HG03025 (cell line): ENCODE measurements around the gene MRPL4.

Source experiments
- ATAC-seq: cut with Tn5 transposase; IDR thresholded peaks from one replicate; pipeline ENCODE4 v1.9.1; 2021; ENCODE audit warnings: mild to moderate bottlenecking, moderate library complexity; ENCODE audit not compliant: unreplicated experiment, low FRiP score

MRPL4 gene

DNA sequence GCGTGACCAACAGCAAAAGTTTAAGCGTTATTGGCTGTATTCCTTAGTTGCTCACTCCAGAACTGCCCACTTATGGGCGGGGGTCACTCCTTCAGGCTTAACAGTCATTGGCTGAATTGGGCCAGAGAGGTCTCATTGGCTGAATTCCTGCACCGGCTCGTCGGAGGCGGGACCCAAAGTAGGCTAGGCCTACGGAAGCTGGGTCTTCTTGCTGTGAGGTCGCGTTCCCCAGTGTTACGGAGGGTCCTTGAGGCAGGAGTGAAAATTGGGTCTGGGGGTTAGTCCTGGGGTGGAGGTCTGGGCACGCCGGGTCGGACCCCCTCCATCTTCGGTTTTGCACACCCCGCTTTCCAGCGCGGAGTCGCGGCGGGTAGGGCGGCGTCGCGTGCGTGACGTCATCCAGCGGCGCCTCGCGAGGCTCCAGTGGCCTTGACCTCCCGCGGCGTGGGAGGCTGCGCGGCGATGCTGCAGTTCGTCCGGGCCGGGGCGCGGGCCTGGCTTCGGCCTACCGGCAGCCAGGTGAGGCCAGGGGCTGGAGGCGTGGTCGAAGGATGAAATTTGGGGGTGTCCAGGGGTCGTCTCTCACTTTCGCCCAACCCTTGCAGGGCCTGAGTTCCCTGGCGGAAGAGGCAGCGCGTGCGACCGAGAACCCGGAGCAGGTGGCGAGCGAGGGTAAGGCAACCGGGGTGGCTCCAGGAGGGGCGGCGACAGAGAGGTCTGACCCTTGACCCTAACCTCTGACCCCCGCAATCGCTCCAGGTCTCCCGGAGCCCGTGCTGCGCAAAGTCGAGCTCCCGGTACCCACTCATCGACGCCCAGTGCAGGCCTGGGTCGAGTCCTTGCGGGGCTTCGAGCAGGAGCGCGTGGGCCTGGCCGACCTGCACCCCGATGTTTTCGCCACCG lies at the start of gene MRPL4:
Gene MRPL4 (plus strand): TSS at position 423 of the 903 bp plus-strand sequence. CDS start 40 bp downstream, at position 463.
- peak; percentile 70 for ATAC-seq

DNA sequence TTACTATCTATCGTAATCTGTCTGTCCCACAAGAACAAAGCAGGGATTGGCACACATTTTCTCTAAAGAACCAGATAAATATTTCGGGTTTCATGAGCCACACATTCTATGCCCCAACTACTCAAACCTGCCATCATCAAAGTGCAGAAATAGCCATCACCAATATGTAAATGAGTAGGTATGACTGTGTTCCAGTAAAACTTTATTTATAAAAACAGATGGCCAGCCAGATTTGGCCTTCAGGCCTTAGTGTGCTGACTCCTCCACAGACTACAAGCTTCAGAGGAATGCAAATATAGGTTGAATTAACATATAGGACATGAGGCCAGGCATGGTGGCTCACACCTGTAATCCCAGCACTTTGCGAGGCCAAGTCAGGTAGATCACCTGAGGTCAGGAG lies 48.3 kb upstream of the MRPL4 start:
- ATAC-seq, result no peak

DNA sequence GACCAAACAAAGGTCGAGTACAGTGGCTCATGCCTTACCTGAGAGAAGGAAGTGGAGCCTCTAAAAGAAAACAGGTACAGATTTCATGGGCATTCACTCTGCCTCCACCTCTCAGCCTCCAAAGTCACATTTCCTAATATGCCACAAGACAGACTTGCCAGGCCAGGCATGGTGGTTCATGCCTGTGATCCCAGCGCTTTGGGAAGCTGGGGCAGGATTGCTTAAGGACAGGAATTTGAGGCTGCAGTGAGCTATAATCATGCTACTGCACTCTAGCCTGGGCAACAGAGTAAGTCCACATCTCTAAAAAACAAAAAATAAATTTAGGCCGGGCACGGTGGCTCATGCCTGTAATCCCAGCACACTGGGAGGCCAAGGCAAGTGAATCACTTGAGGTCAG lies 46.4 kb upstream of the MRPL4 start:
- ATAC-seq, result no peak

DNA sequence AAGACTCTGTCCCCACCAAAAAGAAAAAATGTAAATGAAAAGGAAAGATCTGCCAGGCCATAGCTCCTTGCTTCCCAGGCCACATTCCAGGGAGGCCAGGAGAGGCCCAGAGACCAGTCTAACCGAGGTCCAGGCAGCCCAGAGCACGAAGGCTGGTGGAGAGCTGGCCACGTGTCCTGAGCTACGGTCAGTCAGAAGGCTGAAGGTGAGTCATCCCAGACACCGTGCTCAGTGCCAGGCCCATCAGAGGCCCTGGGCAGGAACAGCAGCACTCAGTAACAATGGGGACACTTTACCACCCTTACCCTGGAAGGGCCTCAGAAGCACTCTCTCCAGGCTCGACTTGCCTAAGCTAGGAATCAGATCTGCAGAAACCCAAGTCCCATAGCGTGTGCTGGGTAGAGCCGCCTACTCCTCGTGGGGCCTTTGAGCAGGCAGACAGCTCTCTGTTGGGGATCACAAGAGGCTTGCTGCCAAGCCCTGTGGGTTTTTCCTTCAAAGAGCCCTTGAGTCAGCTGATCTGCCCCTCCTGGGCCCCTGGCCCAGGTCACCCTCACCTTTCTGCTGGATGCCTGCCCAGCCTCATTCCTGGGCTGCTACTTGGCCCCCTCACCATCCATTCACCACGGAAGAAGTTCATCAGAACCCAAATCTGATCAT lies 45.7 kb upstream of the MRPL4 start:
- no peak for ATAC-seq

DNA sequence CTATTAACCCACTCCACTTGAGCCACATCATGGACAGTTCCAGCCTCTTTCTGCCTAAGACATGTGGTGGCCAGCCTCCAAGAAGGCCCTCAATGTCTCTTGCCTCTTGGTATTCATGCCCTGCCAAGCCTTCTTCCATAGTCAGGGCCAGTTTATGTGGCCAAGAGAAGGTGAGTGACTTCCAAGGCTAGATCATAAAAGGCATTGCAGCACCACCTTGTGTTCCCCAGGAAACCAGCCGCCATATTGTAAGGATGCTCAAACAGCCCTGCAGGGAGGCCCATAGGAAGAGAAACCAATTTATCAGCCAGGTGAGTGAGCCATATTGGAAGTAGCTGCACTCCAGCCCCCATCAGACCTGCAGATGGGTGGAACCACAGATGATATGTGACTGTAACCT lies 45.0 kb upstream of the MRPL4 start:
- ATAC-seq, result no peak

DNA sequence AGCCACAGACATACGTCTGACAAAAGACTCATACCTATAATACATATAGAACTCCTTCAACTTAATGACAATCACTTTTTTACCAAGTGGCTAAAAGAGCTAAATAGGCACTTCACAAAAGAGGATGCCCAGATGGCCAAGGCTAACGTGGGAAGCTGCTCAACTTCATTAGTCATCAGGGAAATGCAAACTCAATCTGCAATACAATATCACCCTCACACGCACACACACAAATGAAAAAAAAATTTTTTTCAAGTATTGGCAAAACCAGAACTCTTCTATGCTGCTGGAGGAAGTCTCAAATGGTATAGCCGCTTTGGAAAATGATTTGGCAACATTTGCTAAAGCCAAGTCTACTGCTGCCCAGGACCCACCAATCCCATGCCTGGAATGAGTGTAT lies 42.7 kb upstream of the MRPL4 start:
- ATAC-seq, result no peak

DNA sequence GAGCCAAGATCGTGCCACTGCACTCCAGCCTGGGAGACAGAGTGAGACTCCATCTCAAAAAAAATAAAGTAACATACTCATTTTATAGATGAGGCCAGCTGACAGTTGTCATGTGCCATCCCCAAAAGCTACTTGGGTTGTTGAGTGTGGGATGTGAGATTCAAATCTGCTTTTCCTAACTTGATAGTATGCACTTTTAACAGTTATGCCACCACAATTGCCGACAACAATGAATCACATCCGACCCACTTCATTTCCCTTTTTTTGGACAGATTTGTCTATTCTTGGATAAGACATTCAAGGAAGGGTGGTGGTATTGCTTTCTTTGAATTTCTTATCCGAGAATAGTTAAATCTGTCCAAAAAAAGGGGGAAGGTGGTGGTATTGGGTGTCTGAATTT lies 41.0 kb upstream of the MRPL4 start:
- no peak for ATAC-seq

DNA sequence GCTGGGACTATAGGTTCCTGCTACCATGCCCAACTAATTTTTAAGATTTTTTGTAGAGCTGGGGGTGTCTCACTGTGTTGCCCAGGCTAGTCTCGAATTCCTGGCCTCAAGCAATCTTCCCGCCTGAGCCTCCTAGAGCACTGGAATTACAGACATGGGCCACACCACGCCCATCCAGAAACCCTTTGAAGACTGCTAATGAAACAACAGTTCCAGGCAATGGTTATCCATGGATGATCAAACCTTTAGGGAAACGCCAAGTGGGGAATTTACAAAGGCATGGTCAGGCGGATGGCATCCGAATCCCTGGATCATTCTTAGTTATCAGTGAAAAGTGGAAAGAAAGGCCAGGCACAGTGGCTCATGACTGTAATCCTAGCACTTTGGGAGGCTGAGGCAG lies 40.3 kb upstream of the MRPL4 start:
- ATAC-seq, result no peak

DNA sequence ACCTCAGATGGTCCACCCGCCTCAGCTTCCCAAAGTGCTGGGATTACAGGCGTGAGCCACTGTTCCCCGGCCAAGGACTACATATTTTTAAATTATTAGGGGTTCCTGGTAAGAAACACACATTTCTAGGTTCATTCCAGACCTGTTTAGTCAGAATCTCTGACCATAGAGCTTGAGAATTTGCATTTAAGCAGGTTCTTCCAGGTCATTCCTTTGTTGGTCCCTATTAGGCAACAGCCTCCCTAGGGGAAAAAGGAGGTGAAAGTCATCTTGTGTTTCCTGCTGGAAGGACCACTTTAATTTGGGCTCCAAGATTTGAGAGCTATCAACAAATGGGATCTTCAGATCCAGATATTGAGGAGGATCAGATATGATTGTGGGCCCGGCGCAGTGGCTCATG lies 37.2 kb upstream of the MRPL4 start:
- ATAC-seq, result no peak

DNA sequence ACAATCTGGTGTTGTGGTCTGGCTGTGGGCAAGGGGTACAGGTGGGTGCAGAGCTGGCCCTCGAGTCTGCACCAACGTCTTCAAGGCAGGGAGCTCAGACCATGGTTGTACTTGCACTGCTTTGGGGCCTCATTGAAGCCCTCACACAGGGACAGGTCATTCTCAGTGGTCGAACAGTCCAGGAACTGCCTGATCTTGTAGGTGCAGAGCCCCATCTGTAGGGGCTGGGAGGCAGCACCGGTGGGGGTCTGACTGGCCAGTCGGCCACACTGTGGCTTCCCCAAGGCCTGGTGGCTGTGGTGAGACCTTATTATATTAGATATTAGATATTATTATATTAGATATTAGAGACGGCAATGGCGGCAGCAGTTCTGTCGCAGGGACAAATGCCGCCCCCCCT lies 34.9 kb upstream of the MRPL4 start:
- no peak for ATAC-seq

DNA sequence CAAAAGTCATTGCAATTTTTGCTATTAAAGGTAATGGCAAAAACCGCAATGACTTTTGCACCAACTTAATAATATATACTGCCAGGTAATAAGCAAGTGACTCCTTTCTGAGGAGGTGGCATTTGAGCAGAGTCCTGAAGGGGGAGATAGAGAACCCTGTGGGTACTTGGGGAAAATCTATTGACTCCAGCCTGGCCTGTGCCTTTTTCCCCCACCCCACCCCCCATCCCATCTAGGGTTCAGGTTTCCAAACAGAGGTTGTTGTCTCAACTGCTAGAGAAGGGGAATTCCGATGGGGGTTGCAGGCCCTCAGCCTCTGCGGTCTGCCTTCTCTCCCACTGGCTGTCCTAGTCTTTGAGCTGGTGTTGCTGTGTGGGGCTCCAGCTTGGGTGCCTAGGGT lies 32.3 kb upstream of the MRPL4 start:
- ATAC-seq, result no peak

DNA sequence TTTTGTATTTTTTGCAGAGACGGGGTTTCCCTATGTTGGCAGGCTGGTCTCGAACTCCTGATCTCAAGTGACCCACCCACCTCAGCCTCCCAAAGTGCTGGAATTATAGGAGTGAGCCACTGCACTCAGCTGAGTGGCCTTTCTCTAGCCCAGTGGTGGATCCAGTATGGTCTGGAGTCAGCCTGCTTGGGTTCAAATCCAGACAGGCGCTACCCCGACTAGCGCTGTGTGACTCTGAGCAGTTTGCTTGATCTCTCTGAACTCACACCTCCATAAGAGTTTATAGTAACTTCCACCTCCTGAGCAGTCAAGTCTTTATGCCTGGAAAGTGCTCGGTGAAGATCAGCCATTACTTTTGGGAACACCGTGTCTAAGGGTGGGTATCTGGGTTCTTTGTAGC lies 31.3 kb upstream of the MRPL4 start:
- no peak for ATAC-seq

DNA sequence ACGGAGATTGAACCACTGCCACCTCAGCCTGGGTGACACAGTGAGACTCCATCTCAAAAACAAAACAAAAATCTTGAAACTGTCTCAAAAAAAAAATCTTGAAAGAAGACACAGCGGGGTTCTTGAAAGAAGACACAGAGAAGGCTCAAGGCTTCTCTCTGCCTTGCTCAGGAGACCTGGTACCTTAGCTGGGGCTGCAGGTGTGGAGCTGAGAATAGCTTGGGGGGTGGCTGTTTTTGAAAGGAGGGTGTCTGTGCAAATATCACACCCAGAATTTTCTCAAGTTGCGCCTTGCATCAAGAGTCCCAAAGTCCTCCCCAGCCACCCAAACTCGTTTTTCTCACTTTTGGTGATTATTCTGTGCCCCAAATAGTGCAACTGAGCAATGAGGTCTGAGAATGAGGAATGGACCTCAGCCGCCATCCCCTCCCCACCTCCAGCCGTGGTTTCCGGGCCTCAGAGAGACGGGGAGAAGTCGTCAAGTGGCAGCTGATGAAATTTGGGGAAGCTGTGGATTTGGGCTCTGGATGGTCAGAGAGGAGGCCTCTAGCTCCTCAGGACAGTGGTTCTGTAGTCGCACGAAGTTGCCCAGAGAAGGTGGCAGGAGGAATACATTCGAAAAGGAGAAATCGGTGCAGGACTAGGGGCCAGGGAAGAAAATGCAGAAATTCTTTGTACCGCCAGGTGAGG lies 29.7 kb upstream of the MRPL4 start:
- ATAC-seq, result no peak

DNA sequence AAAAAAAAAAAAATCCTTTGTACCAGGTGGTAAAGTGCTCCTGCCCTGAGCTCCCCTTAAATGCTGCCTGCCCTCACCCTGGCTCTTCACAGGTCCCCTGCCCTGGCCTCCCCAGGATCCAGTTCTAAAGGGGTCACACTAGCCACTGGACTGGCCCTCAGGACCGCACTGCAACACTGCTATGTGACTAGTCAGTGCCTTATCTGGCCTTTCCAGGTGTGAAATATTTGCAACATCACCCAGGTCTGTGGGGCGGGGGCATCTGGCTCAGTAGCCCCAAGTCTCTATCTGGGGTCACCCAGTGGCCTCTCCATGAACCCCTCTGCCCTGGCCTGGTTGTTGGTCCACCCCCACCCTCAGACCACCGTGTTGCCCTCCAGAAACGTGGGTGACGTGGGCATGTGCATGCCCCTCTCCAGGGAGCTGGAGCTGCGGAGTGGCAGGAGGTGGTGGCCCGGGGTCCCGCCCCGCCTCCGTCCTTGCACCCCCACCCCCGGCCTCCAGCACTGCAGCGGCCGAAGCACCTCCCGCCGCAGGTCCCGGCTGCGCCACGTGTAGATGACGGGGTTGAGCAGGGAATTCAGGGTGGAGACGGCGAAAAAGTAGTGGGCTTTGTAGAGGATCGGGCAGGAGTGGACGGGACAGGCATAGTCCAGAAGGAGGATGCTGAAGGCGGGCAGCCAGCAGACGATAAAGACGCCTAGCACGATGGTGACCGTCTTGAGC lies 28.4 kb upstream of the MRPL4 start:
- ATAC-seq, result no peak

DNA sequence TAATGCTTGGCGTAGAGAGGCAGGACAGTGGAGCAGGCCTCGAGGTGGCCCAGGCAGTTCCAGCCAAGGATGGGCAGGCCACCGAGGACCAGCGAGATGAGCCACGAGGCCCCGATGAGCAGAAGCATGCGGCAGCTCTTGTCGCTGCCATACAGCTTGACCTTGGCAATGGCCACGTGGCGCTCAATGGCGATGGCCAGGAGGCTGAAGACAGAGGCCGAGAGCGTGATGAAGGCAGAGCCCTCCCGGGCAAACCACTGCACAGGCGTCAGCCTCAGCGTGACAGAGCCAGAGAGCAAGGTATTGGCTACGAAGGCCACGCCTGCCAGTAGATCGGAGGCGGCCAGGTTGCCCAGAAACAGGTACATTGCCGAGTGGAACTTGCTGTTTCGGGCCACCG lies 27.7 kb upstream of the MRPL4 start:
- ATAC-seq, result no peak

DNA sequence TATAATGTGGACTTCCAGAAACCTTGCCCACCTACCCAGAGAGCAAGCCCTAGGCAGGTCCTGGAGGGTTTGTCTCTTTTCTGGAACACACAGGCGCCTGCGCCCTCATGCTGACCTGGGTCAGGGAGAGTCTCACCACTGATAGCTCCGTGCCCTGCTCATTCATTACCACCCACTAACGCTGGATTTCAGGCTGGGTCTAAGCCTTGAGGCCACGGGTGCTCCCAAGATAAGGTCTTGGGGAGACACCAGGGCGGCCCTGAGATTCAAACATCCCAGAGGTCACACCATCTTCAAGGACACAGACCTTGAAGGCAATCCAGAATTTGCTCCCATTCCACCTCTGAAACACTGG lies 26.0 kb upstream of the MRPL4 start:
- no peak for ATAC-seq

DNA sequence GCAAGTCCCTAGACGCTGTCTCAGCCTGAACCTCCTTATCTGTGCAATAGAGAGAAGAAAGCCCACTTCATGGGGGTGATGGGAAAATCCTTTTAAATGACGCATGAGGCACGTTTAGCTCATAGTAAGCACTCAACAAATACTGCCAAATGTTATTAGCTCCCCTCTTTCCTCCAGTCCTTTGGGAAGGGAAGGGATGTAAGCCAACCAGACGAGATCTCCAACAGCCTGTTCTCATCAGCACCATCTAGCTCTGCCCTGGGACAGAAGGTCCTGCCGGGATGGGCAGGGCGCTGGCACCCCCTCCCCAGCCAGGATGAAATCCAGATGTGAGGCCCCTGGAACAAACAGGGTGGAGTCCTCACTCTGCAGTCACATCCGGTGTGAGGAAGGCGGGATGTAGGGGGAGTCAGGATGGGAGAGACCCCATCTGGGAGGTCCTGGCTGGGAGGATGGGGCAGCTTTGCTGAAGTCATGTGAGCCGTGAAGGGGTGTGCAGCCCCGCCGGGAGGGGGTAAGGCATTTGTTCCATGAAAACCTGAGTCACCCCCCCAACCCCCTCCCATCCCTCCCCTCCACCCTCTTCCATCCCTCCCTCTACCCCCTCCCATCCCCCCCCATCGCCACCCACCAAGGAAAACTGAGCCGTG lies 25.5 kb upstream of the MRPL4 start:
- no peak for ATAC-seq

DNA sequence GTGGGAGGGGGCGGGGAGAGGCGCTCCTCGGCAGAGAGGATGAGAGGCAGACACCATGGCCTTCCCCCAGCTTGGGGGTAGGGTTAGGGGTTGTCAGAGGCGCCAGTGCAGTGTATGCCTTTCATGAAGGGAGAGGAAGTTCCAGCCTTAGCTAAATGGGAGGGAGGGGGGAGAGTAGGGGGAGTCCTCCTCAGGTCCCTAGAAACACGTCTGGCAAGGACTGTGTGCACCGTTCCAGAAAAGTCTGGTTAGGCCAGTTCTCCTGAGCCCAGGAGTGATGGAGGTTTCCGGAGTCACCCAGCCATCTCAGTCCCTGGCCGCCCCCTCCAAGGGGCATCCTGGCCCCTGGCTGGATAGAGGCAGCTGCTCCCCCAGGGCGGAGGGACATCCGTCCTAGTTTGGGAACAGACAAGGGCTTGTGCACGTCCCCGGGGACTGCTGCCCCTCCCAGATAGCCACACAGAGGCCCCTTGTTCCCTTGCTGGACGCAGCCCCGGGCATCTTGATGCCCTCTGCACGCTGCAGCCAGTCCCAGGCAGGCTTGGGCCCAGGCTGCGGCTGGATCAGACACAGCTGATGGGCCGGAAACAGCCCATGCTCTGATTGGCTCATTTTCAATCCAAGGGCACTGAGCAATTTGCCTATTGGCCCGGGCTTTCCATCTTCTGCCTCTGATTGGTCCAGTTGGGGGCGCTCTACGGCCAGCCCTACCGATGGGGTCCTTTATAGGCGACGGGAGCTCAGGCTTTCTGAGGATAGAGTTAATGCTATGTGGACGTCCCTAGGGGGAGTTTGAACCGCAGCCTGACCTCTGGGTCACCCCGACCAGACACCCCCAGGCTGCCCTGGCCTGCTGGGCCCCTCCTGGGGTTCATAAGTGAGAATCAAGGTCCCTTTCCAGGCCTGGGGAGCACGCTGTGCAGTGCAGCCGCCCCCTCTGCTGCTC lies 24.7 kb upstream of the MRPL4 start:
- ATAC-seq, result no peak

DNA sequence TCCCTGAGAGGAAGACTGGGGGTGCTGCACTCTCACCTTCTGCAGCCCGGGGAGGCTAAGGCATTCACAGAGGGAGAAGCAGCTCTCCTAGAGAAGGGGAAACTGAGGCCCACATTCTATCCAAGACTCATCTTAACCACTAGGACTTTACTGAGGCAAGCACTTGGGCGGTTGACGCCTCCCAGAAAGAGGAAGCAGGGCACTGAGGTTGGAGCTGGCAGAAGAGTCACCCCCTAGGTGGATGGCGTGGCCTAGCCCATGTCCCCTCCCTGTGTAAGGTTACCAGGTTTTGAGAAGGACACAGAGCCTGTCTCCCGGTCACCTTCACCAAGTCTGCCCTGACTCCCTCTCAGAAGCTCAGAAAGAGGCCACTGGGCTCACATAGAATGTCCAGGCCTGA lies 23.6 kb upstream of the MRPL4 start:
- ATAC-seq, result no peak
